Measurements from ENCODE around the gene PGC. TPM values are rescaled to one million over a fixed set of nuclear protein-coding genes. Genes with fewer than 3 reads are reported as not detected.

The PGC gene
- total and polyA plus RNA-seq, 9 of the 15 experiments (the other 6 are each of a cell fraction or from before 2014, with no cell fraction given), result 0.17 to 0.40 TPM; not detected in 7

DNA sequence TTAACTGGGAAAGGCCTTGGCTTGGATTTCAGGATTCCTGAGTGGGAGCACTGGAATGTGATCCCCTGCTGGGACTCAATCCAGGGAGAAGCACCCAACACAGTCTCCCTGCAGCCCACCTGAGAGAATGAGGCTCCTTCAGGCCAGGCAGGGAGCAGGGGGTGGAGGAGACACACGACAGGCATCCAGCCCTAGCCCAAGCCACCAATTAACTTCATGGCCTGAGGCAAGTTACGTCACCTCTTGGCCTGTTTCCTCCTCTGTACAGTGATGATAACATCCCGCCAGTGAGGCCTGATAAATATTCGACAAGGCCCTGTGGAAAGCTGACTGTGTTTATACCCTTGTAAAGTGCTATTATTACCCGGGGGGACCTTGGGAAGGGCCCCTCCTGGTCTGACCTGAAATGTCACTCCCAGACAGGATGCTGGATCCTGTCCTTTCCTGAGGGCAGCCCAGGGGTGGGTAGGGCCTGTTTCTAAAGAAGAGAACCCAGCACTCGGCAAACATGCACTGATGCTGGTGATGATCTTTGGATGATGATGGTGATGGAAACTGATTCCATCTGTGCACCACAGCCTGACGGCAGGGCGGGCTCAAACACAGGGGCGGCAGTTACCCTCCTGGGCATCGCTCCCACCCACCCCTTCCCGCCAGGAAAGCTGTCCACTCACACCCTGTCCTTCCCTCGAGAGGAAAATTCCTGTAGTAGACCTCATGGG is 20.1 kb upstream of the PGC start:
- H3K79me2 ChIP-seq (ENCODE audit: control insufficient read depth, insufficient read depth, low read length), result no peaks in the 10 kb centered on the region
- in situ Hi-C loops (cut with MboI), result loop anchor here (5.0 kb wide), 1 partner anchor 70 kb away; no protein-coding TSS in a partner anchor
- H2AFZ ChIP-seq (ENCODE audit: low read depth, low read length), result peak overlapping the region; percentile 63
- H3K4me1 ChIP-seq (replicated peaks in 1 of 2; ENCODE audit: control insufficient read depth in 2 of 2, insufficient read depth in 2 of 2, low read length in 2 of 2), result peaks cover 33 to 37% of the 10 kb centered on the region in 2 experiments
- WGBS (ENCODE audit: insufficient coverage, low coverage, missing lambda C conversion rate), result 41% methylated on average over 11 of the region's 12 CpGs
- BruUV-seq (replicated peaks), result no TSS peak
- H3K4me3 ChIP-seq, result no peak overlapping the region
- no peaks in the 10 kb centered on the region for H4K20me1 ChIP-seq (replicated peaks; ENCODE audit: control insufficient read depth, insufficient read depth, low read length)
- DNase-seq (ENCODE audit: extremely low read depth in 1 of 4, low spot score in 3 of 4) (peak; percentile 68 to 85 (median 76)), FAIRE-seq (peak; percentile 89), ATAC-seq (peak; percentile 88)
- H3K9ac ChIP-seq (ENCODE audit: insufficient read depth in 1 of 2, low read depth in 2 of 2, low read length in 2 of 2), result peak overlapping the region; percentile 28 to 45; a peak in 2 of 4 replicates
- H3K27ac ChIP-seq (ENCODE audit: extremely low read depth, low read depth, low read length), result peak overlapping the region; percentile 5; the same call in 2 of the 3 replicates
- peak overlapping the region; percentile 28; the same call in 1 of the 2 replicates for H3K4me2 ChIP-seq (ENCODE audit: insufficient read depth, low read length)
- H3K36me3 ChIP-seq (ENCODE audit: control insufficient read depth, insufficient read depth, low read length), result peaks cover 4% of the 10 kb centered on the region; the same call in 2 of the 3 replicates
- no peaks in the 10 kb centered on the region for H3K9me1 ChIP-seq (ENCODE audit: control insufficient read depth, insufficient read depth, low read length)
- intact Hi-C loops (cut with micrococcal nuclease), result loop anchor here (2.0 kb wide), 1 partner anchor 32 kb away; the partner anchor contains the start of gene TFEB
- CTCF ChIA-PET (ENCODE audit: low intra/inter-chr PET ratio), result no interaction called here
- H3K27me3 ChIP-seq (ENCODE audit: control insufficient read depth in 2 of 2, insufficient read depth in 2 of 2, low read length in 2 of 2), result peaks cover 0 to 10% of the 10 kb centered on the region in 2 experiments; a peak in 2 of 5 replicates
- no peaks in the 10 kb centered on the region for H3K9me3 ChIP-seq (replicated peaks; ENCODE audit: control insufficient read depth, insufficient read depth, low read depth, low read length)
- POLR2A ChIA-PET, result interaction anchor here (0.6 to 1.5 kb wide), 5 partner anchors 8 to 18 kb away, joined by 3 to 4 read pairs (median 4); no protein-coding TSS in a partner anchor
- TF ChIP-seq TEAD4 (IDR thresholded peaks at IDR 0.05; ENCODE audit: low read length) (peak; percentile 66), TEAD4 (CRISPR knock-in tag; IDR thresholded peaks at IDR 0.05; ENCODE audit: borderline replicate concordance) (no peak), ATF1 (CRISPR knock-in tag; IDR thresholded peaks at IDR 0.05) (no peak), ATF1 (tag; IDR thresholded peaks at IDR 0.05) (peak; percentile 76), HDGF (IDR thresholded peaks at IDR 0.05) (0 out of 2 replicates have a peak, but pooled peaks have one; percentile 2), MAZ (CRISPR knock-in tag; conservative IDR thresholded peaks at IDR 0.05 in 1 of 2, IDR thresholded peaks at IDR 0.05 in 1 of 2) (peak in 1 of 2 experiments; percentile 33; a peak in 1 of 4 replicates), ZEB2 (IDR thresholded peaks at IDR 0.05) (no peak), ARID1B (IDR thresholded peaks at IDR 0.05) (peak; percentile 84), CREB1 (IDR thresholded peaks at IDR 0.05) (0 out of 2 replicates have a peak, but pooled peaks have one; percentile 27), CREB1 (CRISPR knock-in tag; IDR thresholded peaks at IDR 0.05) (peak; percentile 36; the same call in 1 of the 2 replicates), ETV5 (CRISPR knock-in tag; IDR thresholded peaks at IDR 0.05; ENCODE audit: low read depth) (no peak)
- TF ChIP-seq, protein P1, sequence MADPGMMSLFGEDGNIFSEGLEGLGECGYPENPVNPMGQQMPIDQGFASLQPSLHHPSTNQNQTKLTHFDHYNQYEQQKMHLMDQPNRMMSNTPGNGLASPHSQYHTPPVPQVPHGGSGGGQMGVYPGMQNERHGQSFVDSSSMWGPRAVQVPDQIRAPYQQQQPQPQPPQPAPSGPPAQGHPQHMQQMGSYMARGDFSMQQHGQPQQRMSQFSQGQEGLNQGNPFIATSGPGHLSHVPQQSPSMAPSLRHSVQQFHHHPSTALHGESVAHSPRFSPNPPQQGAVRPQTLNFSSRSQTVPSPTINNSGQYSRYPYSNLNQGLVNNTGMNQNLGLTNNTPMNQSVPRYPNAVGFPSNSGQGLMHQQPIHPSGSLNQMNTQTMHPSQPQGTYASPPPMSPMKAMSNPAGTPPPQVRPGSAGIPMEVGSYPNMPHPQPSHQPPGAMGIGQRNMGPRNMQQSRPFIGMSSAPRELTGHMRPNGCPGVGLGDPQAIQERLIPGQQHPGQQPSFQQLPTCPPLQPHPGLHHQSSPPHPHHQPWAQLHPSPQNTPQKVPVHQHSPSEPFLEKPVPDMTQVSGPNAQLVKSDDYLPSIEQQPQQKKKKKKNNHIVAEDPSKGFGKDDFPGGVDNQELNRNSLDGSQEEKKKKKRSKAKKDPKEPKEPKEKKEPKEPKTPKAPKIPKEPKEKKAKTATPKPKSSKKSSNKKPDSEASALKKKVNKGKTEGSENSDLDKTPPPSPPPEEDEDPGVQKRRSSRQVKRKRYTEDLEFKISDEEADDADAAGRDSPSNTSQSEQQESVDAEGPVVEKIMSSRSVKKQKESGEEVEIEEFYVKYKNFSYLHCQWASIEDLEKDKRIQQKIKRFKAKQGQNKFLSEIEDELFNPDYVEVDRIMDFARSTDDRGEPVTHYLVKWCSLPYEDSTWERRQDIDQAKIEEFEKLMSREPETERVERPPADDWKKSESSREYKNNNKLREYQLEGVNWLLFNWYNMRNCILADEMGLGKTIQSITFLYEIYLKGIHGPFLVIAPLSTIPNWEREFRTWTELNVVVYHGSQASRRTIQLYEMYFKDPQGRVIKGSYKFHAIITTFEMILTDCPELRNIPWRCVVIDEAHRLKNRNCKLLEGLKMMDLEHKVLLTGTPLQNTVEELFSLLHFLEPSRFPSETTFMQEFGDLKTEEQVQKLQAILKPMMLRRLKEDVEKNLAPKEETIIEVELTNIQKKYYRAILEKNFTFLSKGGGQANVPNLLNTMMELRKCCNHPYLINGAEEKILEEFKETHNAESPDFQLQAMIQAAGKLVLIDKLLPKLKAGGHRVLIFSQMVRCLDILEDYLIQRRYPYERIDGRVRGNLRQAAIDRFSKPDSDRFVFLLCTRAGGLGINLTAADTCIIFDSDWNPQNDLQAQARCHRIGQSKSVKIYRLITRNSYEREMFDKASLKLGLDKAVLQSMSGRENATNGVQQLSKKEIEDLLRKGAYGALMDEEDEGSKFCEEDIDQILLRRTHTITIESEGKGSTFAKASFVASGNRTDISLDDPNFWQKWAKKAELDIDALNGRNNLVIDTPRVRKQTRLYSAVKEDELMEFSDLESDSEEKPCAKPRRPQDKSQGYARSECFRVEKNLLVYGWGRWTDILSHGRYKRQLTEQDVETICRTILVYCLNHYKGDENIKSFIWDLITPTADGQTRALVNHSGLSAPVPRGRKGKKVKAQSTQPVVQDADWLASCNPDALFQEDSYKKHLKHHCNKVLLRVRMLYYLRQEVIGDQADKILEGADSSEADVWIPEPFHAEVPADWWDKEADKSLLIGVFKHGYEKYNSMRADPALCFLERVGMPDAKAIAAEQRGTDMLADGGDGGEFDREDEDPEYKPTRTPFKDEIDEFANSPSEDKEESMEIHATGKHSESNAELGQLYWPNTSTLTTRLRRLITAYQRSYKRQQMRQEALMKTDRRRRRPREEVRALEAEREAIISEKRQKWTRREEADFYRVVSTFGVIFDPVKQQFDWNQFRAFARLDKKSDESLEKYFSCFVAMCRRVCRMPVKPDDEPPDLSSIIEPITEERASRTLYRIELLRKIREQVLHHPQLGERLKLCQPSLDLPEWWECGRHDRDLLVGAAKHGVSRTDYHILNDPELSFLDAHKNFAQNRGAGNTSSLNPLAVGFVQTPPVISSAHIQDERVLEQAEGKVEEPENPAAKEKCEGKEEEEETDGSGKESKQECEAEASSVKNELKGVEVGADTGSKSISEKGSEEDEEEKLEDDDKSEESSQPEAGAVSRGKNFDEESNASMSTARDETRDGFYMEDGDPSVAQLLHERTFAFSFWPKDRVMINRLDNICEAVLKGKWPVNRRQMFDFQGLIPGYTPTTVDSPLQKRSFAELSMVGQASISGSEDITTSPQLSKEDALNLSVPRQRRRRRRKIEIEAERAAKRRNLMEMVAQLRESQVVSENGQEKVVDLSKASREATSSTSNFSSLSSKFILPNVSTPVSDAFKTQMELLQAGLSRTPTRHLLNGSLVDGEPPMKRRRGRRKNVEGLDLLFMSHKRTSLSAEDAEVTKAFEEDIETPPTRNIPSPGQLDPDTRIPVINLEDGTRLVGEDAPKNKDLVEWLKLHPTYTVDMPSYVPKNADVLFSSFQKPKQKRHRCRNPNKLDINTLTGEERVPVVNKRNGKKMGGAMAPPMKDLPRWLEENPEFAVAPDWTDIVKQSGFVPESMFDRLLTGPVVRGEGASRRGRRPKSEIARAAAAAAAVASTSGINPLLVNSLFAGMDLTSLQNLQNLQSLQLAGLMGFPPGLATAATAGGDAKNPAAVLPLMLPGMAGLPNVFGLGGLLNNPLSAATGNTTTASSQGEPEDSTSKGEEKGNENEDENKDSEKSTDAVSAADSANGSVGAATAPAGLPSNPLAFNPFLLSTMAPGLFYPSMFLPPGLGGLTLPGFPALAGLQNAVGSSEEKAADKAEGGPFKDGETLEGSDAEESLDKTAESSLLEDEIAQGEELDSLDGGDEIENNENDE (IDR thresholded peaks at IDR 0.05; ENCODE audit: low read depth, low read length), result no peak
